Islet of Langerhans (tissue), 1 donor: Measurements from ENCODE around the gene PLA2R1.
"Not testable (repeated sequence)": the region's sequence is repeated elsewhere in the genome, so short reads cannot be mapped to it uniquely, and the experiment has no call there.

Experiments used
- FAIRE-seq: peaks from one replicate; lab custom pipeline; 2011; peaks lifted over from hg19 to GRCh38; lab: Jason Lieb, UNC

Gene PLA2R1

DNA sequence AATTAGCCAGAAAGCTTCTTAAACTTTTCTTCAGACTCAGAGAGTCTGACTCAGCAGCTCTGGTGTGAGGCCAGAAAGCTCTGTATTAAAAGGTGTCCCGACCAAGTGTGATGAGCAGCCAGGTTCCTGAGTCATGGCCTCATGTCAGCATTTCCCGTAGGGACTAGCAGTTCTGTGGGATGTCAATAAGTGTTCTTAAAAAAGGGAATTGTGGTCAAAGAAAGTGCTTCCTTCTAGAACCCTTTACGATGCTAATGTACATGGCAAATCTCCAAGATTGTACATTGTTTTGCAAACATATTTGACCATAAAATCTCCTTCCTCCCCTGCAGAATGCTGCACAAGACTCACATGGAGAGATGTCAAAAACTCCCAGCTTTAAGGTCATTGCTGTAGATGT, 80.1 kb downstream of the PLA2R1 start:
- FAIRE-seq, result no peak

DNA sequence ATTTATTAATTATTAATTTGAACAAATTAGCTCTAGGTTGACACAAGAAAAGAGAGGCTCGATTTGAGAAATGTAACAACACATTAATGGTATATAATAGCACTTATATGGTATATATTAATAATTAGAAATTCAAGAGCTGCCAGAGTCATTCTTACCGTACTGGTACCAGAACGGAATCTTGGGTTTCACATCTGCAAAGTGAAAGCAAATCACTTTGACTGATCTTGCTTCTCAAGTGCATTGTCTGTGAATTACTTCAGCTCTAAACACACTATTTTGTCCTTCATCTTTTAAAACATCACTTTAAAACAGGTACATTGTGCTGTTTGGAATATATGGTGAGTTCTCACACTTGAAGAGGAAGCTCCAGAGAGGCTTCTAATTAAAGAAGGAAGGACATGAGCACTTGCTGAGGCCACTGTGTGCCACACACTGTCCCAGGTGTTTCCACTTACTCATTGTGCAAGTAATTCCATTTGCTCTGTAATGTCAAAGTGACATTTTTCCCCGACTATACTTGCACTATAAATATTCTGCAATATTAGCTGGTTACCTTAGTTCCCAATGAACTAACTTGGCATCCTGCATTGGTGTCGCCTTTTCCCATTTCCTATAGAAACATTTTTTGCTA, 85.8 kb downstream of the PLA2R1 start:
- FAIRE-seq, result no peak

DNA sequence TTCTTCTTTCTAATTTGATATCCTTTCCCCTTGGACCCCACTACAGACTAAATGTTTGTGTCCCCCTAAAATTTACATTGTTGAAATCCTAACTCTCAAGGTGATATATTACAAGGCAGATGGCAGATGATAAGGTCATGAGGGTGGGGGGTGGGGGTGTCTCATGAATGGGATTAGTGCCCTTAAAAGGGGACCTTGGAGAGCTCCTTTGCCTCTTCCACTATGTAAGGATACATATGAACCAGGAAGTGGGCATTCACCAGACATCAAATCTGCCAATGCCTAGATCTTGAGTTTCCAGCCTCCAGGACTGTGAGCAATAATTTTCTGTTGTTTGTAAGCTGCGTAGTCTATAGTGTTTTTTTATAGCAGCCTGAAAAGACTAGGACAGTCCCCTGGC, 89.1 kb downstream of the PLA2R1 start:
- no peak for FAIRE-seq

DNA sequence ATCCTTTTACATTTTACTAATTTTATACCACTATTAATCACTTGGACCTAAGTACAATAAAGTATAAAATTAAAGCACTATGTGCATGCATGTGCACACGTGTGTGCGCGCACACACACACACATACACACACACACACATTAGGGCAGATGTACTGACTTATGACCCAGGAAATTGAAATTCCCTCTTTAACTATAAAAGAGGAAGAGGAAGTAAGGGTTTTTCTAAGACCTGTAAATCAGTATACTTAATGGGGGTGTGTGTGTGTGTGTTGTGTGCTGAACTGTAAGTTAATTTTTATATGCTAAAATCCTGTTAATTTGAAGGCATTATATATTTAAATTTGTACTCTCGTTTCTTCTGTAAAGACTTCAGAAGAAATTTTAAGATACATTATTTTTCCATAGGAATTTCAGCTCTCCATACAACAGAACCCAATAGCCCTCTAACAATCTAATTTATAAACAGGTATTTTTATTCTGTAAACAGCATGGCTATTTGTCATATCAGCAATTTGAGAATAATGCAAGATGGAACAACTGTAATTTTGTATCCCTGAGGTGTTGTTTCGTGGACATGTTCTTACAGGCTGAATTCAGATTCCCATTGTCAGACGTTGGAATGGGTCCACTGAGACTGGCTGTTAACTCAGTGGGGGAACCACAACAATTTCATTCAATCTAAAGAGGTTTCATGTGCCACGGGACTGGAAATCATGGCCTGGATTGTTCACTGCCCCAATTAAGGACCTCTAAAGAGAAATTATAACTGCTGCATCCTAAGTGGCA, 90.9 kb downstream of the PLA2R1 start:
- FAIRE-seq, result no peak

DNA sequence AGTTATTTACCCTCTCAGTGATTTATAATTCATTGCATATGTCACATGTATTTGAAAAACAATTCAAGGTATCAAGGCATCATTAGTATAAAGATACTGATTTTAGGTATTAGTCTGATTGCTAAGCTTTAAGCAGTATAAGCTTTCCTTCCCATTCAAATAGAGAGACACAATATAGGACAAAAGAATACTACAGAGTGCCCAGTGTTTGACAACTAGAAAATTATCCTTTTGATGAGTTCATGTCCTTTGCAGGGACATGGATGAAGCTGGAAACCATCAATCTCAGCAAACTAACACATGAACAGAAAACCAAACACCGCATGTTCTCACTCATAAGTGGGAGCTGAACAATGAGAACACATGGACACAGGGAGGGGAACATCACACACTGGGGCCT, 91.9 kb downstream of the PLA2R1 start:
- FAIRE-seq, result not testable (repeated sequence)

DNA sequence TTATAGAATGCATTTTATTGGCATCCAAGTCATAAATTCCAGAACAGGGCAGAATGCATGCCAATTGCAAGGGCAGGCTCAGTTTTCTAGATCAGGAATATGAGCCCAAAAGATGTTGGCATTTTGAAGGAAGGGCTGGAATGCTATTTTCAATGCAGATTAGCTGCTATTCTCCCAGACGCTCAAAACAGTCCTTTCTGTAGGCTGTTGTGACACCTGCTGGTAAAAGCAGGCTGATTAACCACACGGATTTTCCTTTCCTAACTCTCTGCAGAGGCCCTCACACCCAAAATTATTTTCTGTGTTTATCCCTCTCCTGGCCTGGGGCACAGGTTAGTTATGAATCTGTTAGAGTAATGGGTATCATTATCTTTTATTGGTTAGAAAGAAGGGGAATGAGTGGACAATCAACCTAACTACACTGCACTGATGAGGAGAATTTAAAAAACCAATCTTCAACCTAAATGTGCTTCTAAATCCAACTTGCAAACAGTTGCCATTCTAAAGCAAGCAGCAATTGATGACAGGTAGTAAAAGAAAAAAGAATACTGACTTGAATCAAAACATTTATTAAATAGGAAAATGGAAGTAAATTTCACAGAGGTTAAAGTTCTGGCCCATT, 94.0 kb downstream of the PLA2R1 start:
- FAIRE-seq, result peak; percentile 70

DNA sequence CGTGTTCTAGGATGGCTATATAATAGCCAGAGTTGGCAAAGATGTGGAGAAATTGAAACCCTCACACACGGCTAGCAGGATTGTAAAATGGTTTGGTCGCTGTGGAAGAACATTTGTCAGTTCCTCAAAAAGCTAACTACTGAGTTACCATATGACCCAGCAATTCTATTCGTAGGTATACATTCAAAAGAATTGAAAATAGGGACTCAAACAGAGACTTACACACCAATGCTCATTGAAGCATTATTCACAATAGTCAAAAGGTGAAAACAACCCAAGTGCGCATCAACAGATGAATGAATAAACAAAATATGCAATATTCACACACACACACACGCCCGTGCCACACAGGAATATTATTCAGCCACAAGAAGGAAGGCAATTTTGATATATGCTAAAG, 98.7 kb downstream of the PLA2R1 start:
- no peak for FAIRE-seq

DNA sequence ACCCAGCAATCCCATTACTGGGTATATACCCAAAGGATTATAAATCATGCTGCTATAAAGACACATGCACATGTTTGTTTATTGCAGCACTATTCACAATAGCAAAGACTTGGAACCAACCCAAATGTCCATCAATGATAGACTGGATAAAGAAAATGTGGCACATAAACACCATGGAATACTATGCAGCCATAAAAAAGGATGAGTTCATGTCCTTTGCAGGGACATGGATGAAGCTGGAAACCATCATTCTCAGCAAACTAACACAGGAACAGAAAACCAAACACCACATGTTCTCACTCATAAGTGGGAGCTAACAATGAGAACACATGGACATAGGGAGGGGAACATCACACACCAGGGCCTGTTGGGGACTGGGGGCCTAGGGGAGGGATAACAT, 99.9 kb downstream of the PLA2R1 start:
- FAIRE-seq, result not testable (repeated sequence)

DNA sequence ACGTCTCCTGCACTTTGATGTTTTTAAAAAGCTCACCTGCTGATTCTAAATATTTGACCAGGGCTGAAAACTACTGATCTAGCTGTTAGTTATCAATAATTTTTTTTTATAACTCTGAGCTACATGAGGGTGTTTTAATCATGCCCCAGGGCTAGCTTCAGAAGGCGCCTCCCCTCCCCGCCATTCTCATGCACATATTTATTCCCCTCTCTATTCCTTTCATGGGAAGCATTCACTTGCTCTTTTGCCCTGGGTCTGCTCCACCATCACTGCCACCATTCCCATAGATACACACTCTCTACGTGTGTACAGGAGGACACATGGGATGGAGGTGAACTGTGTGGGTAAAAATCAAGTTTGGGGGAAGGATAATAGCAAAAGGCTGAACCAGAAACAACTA, 101.0 kb downstream of the PLA2R1 start:
- no peak for FAIRE-seq

DNA sequence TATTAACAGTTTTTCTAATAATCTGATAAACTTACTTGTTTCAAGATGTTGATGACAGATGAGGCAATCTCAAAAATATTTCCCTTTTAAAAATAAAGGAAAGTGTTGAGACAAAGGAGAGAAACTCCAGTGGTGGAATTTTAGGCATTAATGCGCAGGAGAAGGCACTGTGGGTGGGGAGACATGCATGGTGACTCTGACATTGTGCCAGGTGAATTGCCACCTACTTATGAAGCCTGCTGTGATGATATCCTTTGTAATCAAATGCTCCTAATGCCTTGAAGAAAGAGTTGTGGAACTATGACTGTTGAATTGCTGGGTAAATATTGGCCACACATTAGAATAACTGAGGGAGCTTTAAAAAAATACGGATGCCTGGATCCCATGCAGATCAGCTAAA, 101.4 kb downstream of the PLA2R1 start:
- no peak for FAIRE-seq

DNA sequence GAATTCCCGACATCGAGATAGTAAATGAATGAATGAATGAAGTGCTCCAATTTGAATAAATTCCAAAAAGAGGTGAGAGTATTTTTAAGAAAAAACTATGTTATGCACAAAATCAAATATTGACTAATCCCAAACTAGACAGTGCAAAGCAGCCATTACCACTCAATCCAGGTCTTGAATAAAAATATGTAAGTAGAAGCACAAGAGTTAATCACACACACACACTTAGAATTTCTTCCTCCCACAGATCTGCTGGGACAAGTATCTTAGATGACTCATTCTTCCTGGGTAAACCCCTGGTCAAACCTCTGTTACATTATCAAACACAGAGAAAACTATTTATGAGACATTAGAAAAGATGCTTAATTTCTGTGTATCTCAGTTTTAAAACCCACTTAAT, 102.0 kb downstream of the PLA2R1 start:
- FAIRE-seq, result peak; percentile 87

DNA sequence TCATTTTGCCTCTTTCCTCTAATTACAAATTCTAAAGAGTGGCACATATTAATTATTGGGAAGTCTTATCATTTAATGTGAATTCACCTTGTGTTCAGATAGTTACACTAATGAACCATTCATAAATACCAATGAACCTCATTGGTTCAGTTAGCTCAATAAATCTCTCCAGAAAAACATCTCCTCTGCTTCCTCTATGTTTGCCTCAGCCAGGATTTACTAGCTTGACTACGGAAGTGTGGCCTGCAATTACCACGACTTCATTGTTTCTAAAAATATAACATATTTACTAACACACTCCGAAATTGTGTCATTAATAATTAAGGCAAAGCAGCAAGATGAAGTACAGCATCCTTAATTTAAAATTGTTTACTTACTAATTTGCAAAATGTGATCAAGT, 103.3 kb downstream of the PLA2R1 start:
- FAIRE-seq, result no peak

DNA sequence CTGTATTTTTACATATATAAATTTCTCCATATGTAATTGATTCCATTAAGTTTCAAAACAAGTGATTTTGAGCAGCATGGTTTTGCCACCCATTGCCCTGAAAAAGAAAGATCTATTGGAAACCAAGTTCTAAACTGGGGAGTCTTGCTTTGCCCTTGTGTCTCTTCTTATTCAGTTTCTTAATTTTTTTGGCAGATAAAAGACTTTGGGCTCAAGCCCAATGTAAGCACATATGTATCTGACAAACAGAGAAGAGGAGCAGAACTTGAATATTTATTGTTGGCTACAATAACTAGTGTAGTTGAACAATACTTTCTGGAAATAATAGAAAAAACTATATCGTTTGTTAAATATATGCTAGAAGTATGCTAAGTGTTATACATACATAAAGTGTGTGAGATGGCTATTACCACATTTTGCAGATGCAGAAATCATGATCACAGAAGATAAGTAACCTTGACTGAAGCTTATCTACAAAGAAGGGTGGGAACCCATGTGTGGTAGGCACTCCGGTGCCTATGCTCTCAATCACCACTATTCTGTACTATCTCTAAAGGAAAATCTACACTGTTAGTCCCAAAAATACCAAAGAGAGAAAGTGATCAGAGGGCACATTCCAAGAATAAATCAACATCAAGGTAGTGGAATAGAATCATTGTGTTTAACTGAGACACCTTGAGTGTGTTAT, 109.1 kb downstream of the PLA2R1 start:
- no peak for FAIRE-seq

DNA sequence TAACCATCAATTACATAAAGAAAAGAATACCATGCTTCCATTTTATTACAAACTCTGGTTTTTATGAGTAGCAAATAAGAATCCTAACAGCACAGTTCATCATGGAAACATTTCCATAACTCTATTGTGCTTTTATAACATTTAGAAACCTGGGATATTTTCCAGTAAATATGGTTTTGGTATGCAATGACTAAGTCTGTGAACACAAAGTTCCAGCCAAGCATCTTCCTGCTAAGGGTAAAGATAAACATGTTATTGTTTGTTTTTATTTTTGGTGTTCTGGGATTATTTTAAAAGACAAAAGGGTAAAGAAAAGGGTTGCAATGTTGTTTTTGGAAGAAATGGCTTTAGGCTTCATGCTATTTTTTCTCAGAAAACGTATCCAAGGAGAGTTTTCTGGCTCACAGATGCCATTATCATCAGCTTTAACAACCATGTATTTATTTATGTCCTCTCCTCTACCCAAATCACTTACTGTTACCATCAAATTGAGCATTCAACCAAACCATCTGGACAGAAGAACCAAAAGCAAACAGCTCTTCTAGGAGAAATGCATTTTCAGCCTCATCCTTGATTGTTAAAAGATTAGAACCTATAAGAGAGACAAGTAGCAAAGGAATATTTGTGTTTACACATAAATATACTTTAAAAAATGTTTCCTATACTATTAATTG, 116.0 kb downstream of the PLA2R1 start:
- peak; percentile 9 for FAIRE-seq

DNA sequence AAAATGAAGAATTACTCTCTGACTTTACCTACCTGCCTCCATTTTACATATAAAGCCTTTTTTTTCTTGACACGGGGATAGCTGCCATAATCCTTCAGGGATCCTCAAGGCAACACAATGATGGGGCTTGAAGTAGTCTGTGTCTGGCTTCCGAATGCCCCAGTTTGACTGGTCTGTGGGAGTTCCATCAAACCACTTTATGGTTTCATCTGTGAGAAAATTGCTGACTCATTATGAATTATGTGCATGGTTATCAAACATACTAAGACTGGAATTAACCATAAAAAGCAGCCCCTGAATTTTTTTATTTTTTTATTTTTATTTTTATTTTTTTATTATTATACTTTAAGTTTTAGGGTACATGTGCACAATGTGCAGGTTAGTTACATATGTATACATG, 117.5 kb downstream of the PLA2R1 start:
- no peak for FAIRE-seq

DNA sequence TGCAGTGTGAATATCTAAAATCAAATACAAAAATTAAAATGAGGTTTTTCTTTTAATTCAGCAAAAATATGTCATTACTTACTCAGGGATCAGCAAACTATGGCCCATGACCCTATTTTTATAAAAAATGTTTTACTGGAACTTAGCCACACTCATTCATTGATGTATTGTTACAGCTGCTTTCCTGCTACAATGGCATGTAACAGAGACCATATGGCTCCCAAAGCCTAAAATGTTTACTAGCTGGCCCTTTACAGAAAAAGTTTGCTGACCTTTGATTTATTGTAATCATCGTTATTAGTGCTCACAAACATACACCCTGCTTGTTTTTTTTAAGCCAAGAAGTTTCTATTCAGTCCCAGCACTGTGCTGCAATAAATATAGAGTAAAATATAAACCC, 120.3 kb downstream of the PLA2R1 start:
- FAIRE-seq, result no peak

DNA sequence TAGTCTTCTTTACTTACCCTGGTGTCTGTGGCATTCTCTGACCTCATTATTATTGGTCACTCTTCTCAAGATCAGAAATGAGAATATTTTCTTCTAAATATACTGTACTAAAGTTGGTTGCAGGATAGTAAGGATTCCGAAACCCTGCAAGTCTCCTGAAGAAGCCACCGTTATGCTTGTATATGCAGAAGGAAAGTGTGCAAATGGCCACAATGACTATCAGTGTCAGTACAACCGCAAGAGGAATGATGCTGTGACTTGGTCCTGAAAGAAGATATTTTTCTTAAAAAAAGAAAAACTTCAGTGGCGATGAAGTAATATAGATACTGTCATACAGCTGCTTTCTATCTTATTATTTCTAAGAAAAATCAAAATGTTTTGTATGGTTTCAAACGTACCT, 120.7 kb downstream of the PLA2R1 start:
- FAIRE-seq, result no peak

DNA sequence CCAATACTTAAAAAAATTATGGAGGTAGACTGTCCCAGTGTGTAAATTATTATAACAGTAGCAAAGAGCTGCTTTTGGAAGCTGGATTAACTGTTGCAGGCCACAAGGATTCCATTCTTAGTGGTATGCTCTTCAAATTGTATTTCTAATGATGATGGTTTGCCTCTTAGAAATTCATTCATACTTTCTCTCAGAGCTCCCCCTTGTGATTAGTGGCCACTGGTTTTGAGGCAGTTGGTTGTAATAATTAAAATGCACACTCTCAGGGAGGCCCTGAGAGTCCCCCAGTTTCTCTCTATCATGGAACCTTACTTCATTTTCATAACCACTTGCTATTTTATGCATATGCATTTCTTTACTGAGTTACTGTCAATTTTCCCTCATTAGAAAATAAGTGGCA, 122.5 kb downstream of the PLA2R1 start:
- FAIRE-seq, result peak; percentile 79

DNA sequence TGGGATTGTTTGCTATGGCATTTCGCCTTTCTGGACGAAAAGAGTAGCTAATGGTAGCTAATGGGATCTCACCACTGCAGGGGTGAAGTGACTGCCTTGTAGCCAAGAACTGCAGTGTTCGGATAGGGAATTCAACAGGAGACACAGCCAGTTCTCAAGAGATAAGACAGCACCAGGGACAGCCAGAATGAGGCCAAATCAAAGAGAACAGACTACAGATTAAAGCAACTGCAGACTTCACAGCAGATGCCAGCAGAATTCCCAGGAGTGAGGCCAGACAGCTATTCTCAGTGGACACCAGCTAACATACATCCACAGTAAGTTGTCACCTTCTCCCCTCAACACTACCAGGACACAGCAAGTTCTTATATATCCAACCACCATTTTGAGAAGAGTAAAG, 124.0 kb downstream of the PLA2R1 start:
- no peak for FAIRE-seq

DNA sequence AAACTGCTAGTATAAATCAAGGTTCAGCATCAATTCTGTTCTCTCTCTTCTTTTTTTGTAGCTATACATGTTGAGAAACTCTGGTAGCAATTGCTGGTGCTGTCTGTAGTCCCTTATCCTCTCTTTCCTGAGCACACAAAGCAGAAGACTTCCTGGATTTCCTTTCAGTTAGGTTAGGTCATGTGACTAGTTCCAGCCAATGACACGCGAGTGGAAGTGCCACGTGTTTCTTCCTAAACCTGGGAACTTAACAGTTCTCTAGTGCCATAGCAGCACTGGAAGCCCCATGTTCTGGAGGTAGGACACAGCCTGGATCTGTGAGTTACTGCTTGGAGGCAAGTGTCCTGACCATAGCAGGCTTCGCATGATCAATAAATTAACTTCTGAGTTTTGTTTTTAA, 125.9 kb downstream of the PLA2R1 start:
- no peak for FAIRE-seq

DNA sequence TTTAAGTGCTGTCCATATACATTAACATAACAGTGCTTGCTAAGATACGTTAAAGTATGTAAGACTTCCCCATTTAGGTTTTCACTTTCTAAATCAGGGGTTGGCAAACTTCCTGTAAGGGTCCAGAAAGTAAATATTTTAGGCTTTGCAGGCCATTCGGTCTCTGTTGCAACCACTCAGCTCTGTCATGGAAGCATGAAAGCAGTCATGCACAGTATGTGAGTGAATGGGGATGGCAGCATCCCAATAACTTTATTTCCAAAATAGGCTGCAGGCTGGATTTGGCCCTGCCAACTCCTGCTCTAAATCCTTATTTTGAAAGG, 128.7 kb downstream of the PLA2R1 start:
- FAIRE-seq, result no peak

DNA sequence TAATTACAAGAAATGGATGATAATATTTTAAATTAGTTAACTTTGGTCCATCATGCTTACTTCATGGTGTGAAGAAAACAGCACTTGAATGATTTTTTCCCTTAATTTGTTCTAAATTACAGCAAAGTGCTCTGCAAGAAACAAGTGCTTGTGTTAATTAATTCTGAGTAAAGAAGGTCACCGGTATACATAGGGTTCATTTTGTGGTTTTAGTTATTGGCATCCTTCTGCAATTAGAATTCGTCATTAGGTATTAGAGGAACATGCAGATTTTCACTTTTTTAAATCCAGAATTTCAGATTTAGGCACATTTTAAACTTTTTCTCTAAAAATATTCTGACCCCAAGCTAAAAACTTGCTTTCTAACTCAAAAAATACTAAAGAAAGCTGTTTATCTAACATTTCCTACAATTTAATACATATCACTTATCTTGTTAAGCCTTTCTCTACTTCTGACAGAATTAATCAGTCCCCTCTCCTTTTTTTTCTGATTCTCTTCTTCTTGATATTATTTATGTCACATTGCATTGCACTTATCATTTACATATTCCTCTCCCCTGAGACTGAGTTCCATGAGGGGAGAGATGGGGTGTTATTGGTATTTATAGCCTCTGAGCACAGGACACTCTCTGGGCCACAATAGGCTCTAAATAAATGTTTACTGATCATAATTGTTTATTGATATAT, 129.2 kb downstream of the PLA2R1 start:
- no peak for FAIRE-seq
